GM21447 (cell line): ENCODE measurements around the gene EIF3A.

ENCODE experiments used
- ATAC-seq: cut with Tn5 transposase; IDR thresholded peaks from one replicate; pipeline ENCODE4 v1.9.1; 2021; ENCODE audit not compliant: unreplicated experiment

Gene EIF3A

DNA sequence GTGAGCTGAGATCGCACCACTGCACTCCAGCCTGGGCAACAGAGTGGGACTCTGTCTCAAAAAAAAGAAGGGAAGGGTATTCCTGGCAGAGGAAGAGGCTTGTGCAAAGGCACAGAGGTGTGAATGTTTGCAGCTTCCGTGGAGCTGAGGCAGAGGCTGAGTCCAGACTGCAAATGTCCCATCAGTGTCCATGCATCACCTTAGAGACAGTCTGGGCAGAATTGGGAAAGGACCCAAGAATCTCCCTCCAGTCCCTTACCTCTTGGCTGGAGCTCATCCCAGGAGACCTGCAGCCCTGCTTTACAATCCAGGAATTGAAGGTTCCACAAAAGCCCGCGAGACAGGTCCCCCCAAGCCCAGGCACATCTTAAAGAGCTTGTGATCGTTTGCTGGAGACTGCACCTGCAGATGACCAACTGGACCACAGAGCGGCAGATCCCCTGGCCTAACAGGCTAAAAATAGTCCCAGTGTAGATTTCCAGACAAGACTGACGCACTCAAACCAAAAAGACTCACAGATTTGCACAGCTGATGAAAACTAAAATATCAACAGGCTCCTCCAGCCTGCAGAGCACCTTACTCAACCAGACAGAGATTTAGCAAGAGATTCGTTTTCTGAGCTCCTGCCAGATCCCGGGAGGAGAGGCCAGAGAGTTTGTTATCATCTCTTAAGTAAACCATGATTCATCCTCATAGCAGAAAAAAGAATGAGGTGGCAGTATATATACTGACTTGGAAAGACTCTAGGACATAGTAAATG is 74.0 kb downstream of the EIF3A start:
- no peak for ATAC-seq

GRCh38 chr10:119005362-119006043 is 75.1 kb downstream of the EIF3A start:
- no peak for ATAC-seq

- no peak for ATAC-seq
These were observed 76.9 kb downstream of the EIF3A start for GRCh38 chr10:119003572-119004289.

DNA sequence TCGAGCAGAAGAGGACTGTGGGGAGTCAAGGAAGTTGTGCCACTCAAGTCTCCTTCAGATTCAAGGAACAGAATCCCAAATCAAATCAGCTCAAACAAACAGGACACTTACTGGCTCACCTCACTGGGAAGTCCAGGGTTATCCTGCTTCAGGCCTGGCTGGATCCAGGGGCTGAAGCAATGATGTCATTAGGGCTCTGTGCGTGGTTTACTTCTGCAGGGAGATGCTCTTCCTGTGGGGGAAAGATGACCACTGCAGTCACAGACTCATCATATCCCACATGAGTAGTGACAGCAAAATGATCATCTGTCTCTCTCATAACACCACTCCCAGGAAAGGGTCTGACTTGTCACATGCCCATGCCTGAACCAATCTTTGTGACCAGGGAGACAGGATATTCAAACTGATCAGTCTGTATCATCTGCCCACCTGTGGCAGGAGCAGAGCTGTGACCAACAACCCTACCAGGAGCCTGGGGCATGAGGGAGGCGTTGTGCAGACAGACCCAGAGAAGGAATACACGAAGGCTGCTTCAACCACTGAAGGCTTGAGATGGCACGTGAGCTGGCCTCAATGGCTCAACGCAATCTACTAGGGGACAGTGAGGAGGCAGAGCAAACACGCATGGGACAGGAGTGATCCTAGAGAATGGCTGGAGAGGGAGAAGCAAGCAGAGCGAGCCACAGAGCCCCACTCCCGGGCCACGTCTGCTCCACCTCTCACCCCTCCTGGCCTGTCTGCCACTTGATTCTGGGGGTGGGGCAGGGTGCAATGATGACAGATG is 78.7 kb downstream of the EIF3A start:
- ATAC-seq = no peak

GRCh38 chr10:118998183-118998582 is 82.4 kb downstream of the EIF3A start:
- ATAC-seq = no peak

DNA sequence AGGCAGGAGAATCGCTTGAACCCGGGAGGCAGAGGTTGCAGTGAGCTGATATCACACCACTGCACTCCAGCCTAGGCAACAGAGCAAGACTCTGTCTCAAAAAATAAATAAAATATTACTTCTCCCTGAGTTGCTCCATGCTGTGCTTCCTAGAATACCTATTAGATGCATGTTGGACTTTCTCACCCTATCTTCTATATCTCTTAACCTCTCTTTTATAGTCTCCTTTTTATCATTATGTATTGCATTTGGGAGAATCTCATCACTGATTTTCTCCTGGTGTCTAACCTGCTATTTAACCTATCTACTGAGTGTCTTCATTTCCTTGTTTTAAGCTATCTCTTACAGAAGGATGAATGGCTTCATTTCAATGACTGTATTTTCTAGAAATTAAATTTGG is 83.2 kb downstream of the EIF3A start:
- ATAC-seq = no peak

DNA sequence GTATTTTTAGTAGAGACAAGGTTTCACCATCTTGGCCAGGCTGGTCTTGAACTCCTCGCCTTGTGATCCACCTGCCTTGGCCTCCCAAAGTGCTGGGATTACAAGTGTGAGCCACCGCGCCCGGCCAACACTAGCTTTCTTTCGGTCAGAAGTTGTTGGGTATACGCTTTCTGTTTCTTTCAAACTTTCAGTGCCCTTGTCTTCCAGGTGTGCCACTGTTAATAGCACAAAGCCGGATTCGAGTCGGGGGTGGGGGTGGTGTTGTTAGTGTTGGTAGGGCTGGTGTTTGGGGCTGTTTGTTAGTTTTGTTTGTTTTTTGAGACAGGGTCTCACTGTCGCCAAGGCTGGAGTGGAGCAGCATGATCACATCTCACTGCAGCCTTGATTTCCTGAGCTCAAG is 84.9 kb downstream of the EIF3A start:
- ATAC-seq = no peak

DNA sequence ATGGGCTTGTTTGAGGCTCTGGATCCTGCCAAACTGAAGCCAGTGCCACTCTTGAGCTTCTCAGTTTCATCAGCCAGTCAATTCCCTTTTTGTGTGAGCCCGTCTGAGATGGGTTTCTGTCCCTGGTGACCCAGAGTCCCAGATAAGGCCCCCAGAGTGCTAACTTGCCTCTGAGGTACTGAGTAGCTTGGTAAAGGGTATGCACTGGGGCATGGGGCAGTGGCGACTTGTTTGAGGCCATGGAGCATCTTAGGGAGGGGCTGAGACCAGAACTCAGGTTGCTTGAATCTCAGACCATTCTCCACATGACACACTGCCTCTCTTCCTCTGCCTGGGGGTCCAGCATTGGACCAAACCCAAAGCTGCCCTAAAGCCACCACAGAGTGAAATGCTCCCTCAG is 86.3 kb downstream of the EIF3A start:
- ATAC-seq = no peak

GRCh38 chr10:118993214-118993613 is 87.4 kb downstream of the EIF3A start:
- no peak for ATAC-seq

- no peak for ATAC-seq
These were observed 88.1 kb downstream of the EIF3A start for GRCh38 chr10:118992496-118992895.

DNA sequence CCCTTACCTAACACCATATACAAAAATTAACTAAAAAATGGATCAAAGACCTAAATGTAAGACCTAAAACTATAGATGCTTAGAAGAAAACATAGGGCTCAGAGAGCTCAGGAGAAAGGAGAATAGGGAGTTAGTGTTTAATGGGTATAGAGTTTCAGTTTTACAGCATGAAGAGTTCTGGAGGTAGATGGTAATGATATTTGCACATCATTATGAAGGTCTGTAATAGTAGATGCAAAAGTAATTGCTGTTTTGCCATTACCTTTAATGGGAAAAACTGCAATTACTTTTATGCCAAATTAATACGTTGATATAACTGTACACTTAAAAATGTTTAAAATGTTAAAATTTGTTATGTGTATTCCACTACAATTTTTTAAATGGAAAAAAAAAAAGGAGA is 90.3 kb downstream of the EIF3A start:
- no peak for ATAC-seq

- peak; percentile 83 for ATAC-seq
These were observed 93.5 kb downstream of the EIF3A start for GRCh38 chr10:118986815-118987790.

DNA sequence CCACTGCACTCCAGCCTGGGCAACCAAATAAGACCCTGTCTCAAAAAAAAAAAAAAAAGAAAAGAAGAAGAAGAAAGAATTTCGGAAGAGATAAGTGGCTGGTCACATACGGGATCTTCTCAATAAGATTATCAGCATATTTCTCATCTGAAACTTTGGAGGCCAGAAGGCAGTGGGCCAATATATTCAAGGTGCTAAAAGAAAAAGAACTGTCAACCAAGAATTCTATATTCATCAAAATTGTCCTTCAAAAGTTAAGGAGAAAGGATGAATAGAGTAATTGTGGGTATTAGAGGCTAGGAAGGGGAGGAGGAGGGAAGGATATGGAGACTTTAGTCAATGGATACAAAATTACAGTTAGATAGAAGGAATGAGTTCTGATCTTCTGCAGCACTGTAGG is 95.0 kb downstream of the EIF3A start:
- no peak for ATAC-seq
